CD1c-positive myeloid dendritic cell (primary cell): ENCODE measurements around the gene NANS.
"Not testable (repeated sequence)": the region's sequence is repeated elsewhere in the genome, so short reads cannot be mapped to it uniquely, and the experiment has no call there.

Experiments
- DNase-seq: peaks from one replicate; pipeline ENCODE4 v3.0.0-alpha.2; 2016; ENCODE audit errors: extremely low spot score

Gene NANS

DNA sequence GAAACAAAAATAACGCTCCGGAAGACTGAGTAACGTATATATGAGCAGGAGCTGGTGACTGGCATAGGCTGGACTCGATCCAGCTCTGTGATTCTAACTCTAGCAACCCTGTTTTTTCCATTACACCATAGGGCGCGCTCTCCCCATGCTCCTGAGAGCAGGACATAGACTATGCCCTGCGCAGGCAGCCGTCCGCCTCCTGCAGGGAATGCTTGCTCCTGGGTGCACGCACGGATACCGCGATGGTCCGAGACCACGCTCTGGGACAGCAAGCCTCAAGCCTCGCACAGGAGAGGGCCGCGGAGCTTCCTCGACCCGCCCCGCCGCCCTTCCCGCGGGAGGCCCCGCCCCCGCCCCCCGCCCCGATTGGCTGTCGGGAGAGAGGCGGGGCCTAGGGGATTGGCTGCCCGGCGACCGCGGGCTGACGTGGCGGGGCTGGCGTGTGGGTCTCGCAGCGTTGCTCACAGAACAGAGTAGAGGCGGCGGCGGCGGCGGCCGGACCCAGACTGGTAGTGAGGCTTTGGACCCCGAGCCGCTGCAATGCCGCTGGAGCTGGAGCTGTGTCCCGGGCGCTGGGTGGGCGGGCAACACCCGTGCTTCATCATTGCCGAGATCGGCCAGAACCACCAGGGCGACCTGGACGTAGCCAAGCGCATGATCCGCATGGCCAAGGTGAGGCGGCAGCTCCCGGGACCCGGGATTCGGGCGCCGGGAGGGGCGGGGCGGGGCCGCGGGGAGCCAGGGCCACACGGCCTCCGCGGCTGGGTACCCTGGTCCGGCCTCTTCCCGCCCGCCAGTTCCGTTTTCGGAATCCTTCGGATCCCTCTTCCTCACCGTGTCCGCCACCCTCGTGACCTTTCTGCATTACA lies at the start of gene NANS:
NANS (plus strand) TSS at position 464 of the 869 bp plus-strand sequence; CDS start at position 541, 77 bp downstream.
- DNase-seq = peak; percentile 96

DNA sequence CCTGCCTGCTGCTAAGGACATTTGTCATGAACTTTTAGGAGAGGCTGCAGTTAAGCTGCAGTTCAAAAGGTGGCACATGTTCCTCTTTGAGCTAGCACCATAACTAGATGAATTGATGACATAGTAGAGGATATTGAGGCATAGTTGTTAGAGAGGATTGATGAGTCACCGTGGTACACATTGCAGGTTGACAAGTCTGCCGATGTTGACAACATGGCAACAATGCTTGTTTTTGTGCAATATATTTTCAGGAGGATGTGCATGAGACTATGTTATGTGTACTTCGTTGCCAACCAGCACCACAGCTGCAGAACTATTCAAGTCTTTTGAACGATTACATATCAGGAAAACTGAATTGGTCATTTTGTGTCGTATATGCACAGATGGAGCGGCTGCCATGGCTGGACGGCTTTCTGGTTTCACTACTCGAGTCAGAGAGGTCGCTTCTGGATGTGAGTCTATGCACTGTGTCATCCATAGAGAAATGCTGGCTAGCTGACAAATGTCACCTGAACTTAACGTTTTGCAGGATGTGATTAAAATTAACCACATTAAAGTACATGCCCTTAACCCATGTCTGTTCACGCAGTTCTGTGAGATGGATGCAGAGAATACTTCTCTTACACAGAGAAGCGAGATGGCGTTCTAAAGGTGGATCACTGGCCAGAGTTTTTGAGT lies 49.1 kb upstream of the NANS start:
- DNase-seq = no peak

DNA sequence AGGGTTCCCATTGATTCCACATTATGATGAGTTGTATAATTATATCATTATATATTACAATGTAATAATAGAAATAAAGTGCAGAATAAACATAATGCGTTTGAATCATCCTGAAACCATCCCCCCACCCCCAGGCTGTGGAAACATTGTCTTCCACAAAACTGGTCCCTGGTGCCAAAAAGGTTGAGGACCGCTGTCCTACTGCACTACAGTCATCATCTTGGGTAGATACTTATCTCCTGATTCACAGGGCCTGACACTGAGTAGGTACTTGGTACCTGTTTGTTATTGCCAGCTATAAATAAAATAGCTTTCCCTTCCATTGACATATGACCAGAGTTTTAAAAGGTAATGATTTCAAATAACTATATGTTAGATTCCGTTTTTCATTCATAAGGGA lies 47.8 kb upstream of the NANS start:
- no peak for DNase-seq

- DNase-seq = no peak
Measured at GRCh38 chr9:98009437-98009836, 47.1 kb upstream of the NANS start.

DNA sequence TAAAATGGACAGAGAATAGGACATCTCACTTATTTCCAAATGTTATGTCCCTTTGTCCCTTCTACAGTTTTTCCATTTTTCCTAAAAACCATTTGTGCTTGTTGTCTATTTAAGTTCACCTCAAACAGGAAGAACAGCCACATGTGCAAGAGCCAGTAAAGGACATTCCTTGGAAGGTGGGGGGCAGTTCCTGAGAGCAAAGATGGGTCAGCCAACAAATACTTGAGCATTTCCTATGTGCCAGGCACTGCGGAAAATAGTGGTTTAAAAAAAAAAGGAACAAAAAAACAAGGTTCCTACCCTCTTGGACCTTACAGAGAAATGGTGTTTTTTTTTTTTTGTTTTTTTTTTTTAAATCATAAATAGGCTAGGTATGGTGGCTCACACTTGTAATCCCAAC lies 46.6 kb upstream of the NANS start:
- DNase-seq = peak; percentile 51

- DNase-seq = peak; percentile 29
Measured at GRCh38 chr9:98010445-98010844, 46.1 kb upstream of the NANS start.

- no peak for DNase-seq
Measured at GRCh38 chr9:98011122-98011521, 45.4 kb upstream of the NANS start.

- DNase-seq = no peak
Measured at GRCh38 chr9:98016137-98016680, 40.3 kb upstream of the NANS start.

- DNase-seq = no peak
Measured at GRCh38 chr9:98017306-98017705, 39.2 kb upstream of the NANS start.

DNA sequence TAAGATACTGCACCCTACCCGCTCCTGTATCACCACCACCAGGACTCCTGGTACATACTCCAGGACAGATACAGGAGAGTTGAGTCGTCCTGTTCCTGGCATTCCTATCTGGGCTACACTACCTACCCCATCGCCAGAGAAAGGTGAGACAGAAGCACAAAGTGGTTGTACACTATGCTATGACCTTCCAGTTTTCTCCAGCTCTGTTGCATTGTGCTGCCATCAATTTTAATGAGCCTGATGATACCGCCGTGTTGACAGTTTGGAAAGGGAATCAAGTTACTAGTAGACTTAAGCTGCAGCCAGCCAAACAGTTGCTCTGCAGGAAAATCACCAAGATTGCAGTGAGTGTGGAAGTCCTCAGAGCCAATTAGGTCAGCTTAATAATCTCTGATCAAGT lies 38.2 kb upstream of the NANS start:
- no peak for DNase-seq

- no peak for DNase-seq
Measured at GRCh38 chr9:98019098-98019497, 37.4 kb upstream of the NANS start.

DNA sequence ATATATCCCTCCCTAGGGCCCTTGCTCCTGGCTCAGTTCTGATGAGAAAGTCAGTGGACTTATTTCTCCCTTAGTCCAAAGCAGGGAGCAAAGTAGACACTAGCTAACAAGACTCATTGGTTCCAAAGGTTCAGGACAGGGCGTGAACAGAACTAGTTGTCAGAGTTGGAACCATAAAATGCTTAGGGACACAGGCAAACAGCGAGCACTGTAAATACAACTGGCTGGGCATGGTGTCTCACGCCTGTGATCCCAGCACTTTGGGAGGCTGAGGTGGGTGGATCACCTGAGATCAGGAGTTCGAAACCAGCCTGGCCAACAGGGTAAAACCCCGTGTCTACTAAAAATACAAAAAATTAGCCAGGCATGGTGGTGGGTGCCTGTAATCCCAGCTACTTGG lies 36.7 kb upstream of the NANS start:
- DNase-seq = not testable (repeated sequence)

GRCh38 chr9:98020476-98021145 lies 35.9 kb upstream of the NANS start:
- DNase-seq = no peak

DNA sequence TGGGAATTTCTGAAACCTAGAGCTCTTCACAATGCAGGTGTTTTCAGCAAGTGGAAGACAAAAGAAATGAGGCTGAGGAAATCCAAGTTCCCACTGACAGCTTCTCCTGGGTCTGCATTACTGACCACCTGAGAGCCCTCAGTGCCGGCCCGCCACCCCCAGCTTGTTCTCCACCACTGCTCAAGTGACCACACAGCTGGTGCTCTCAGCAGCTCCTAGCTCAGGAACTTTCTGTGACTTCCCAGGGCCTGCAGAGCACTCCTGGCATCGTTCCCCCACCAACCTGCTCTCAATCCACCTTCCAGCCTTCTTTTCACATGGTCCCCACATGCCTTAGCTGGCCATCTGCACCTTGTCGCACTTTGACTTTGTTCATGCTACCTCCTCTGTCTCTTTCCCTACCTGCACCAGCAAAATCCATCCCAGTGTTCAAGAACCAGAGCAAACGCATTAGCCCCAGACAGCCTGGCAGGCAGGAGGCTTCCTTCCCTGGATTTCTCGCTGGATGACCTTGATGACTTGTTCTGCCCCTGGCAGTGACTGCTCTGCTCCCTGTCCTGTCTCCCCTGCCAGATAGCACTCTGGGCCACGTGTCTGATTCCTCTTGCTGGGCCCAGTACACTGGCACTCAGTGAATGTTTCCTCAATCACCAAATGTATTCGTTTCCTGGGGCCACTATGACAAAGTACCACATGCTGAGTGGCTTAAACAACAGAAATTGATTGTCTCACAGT lies 35.1 kb upstream of the NANS start:
- no peak for DNase-seq

- no peak for DNase-seq
Measured at GRCh38 chr9:98022447-98022846, 34.1 kb upstream of the NANS start.

GRCh38 chr9:98024702-98025101 lies 31.8 kb upstream of the NANS start:
- DNase-seq = no peak

GRCh38 chr9:98031169-98031568 lies 25.4 kb upstream of the NANS start:
- DNase-seq = no peak

GRCh38 chr9:98031935-98032334 lies 24.6 kb upstream of the NANS start:
- no peak for DNase-seq

DNA sequence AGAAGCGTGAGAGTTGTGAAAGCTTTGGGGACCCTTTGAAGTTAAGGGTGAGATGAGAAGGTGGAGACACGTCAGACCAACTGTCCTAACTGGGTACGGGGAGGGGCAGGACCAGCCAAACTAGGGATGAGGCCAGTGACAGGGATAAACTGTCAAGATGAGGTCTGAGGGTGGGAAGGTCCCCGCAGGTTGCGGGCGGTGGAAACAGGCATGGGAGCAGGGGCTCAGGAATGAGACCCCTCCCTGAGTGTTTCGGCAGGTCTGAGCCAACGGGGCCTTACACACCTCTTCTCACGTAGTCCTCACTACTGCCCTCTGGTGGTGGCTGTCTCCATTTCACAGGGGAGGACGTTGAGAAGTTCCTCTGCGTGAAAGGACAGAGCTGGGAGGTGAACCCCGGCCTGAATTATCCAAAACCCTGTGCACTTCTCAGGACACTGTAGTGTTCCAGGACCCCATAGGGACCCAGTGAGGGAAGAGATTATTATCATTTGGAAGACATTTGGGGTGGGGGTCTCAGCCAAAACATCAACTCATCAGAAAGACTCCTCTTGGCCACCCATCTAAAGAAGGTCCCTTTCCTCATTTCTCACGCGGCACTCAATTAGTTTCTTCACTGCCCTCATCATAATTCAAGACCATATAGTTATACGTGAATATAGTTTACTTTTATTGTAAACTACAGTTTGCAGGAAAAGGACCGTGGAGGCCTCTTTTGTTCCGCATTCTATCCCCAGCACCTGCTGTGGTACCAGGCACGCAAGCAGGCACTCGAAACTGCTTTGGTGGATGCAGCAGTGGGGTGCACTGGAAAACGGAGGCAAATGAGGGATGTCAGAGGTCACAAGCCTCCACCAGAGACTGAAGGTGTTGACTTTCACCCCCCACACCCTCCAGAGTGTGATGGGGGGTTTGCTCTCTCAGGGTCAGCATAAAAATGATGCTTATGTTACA lies 21.7 kb upstream of the NANS start:
- peak; percentile 88 for DNase-seq

- DNase-seq = peak; percentile 84
Measured at GRCh38 chr9:98037357-98037756, 19.2 kb upstream of the NANS start.
